ENCODE measurements around the gene C2. TPM values are rescaled to one million over a fixed set of nuclear protein-coding genes. Genes with fewer than 3 reads are reported as not detected.
A peak's percentile ranks its signal among the peaks of the same experiment; 100 is the strongest.

Gene C2
- total RNA-seq, 1 experiment from 2014 or later = 0.66 TPM

DNA sequence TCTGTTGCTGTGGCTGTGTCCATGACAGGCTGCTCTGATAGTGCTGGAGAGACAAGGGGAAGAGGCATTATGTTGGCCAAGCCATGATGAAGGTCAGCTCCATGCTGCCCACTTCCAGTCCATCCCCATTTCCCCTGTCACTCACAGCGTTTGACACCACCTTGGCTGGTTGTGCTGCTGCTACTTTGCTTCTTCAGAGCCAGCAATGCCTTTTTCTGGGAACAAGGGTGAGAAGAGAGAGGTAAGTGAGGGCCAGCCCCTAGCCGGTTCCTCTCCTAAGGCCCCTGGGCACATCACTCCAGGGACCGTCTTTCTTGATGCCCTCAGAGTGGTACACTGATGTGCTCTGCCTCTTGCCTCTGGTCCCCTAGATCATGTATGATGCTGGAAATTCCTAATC lies 29.3 kb downstream of the C2 start:
- Mint-ChIP-seq H3K27ac (no peak overlapping the region), H3K4me1 (peaks cover 18% of the 10 kb centered on the region in 2 experiments), H3K9me3 (no peaks in the 10 kb centered on the region; a peak in 1 of 5 replicates), H3K27me3 (ENCODE audit: low read depth) (no peaks in the 10 kb centered on the region), H3K4me3 (peak overlapping the region in 1 of 2 experiments; percentile 95; a peak in 1 of 5 replicates), H3K36me3 (ENCODE audit: insufficient read depth in 1 of 3, low read depth in 3 of 3) (peaks cover 27 to 75% (median 70%) of the 10 kb centered on the region in 3 experiments)
- Histone ChIP-seq H3K27ac (ENCODE audit: insufficient read length, low read depth, low read length) (no peak overlapping the region), H3K4me1 (ENCODE audit: insufficient read depth, low read length) (peaks cover 3% of the 10 kb centered on the region; the same call in 1 of the 2 replicates), H4K8ac (replicated peaks; ENCODE audit: insufficient read length, low read depth, low read length) (no peak overlapping the region), H3K79me2 (ENCODE audit: insufficient read depth, low read length) (peaks cover 7% of the 10 kb centered on the region), H3K14ac (ENCODE audit: insufficient read depth, low read length) (no peak overlapping the region), H2BK5ac (ENCODE audit: insufficient read length, low read length) (no peak overlapping the region), H3K27me3 (ENCODE audit: insufficient read depth, low read length) (no peaks in the 10 kb centered on the region), H3K4ac (ENCODE audit: low read depth, low read length) (no peak overlapping the region), H3T11ph (ENCODE audit: low read length) (no peak overlapping the region), H4K91ac (ENCODE audit: insufficient read length, low read depth, low read length) (no peak overlapping the region), H4K5ac (ENCODE audit: insufficient read length, low read depth, low read length) (no peak overlapping the region), H3K18ac (ENCODE audit: insufficient read length, low read depth, low read length) (no peak overlapping the region), H3K9me3 (ENCODE audit: control insufficient read depth, low read depth, low read length) (no peaks in the 10 kb centered on the region), H3K23ac (ENCODE audit: insufficient read length, low read depth, low read length) (no peak overlapping the region), H2AFZ (ENCODE audit: low read length) (no peak overlapping the region), H2BK12ac (ENCODE audit: insufficient read length, low read depth, low read length) (no peak overlapping the region), H2BK15ac (ENCODE audit: low read depth, low read length) (no peak overlapping the region), H3K9ac (ENCODE audit: extremely low read depth, insufficient read length, low read length) (no peak overlapping the region), H4K20me1 (ENCODE audit: control insufficient read depth, insufficient read depth, insufficient read length) (no peaks in the 10 kb centered on the region), H3K23me2 (ENCODE audit: insufficient read length, low read depth, low read length, poor library complexity, severe bottlenecking) (peaks cover 10% of the 10 kb centered on the region), H2BK120ac (ENCODE audit: low read depth, low read length, poor library complexity, severe bottlenecking) (no peak overlapping the region), H3K56ac (ENCODE audit: insufficient read length, low read depth, low read length) (no peak overlapping the region), H3K4me2 (ENCODE audit: insufficient read depth, insufficient read length, low read length) (no peak overlapping the region), H2BK20ac (ENCODE audit: low read depth, low read length, poor library complexity, severe bottlenecking) (no peak overlapping the region), H2AK5ac (ENCODE audit: insufficient read length, low read length) (no peak overlapping the region), H3K79me1 (ENCODE audit: insufficient read depth, low read depth, low read length, poor library complexity, severe bottlenecking) (peaks cover 3% of the 10 kb centered on the region)
- no CpG with 5 or more reads among the region's 3 CpGs for WGBS (ENCODE audit: extremely low coverage, insufficient read length, low lambda C conversion rate)
- DNase-seq = no peak
- TF ChIP-seq, protein P1, sequence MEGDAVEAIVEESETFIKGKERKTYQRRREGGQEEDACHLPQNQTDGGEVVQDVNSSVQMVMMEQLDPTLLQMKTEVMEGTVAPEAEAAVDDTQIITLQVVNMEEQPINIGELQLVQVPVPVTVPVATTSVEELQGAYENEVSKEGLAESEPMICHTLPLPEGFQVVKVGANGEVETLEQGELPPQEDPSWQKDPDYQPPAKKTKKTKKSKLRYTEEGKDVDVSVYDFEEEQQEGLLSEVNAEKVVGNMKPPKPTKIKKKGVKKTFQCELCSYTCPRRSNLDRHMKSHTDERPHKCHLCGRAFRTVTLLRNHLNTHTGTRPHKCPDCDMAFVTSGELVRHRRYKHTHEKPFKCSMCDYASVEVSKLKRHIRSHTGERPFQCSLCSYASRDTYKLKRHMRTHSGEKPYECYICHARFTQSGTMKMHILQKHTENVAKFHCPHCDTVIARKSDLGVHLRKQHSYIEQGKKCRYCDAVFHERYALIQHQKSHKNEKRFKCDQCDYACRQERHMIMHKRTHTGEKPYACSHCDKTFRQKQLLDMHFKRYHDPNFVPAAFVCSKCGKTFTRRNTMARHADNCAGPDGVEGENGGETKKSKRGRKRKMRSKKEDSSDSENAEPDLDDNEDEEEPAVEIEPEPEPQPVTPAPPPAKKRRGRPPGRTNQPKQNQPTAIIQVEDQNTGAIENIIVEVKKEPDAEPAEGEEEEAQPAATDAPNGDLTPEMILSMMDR (conservative IDR thresholded peaks at IDR 0.05) = no peak

Measured in H9 (cell line).